Parathyroid adenoma (tissue), 2 donors: ENCODE measurements around the gene C1QTNF4.
"Not testable (repeated sequence)": the region's sequence is repeated elsewhere in the genome, so short reads cannot be mapped to it uniquely, and the experiment has no call there.

Source experiments
- H2AFZ ChIP-seq: fragments of 300-600 bp; sonication (generic); one replicate; pipeline ENCODE4 v1.7.0; 2017; ENCODE audit warnings: antibody characterized with exemption, mild to moderate bottlenecking
- H3K27ac ChIP-seq: fragments of 300-600 bp; sonication (generic); one replicate; pipeline ENCODE4 v1.7.0; 2017
- H3K27me3 ChIP-seq: fragments of 300-600 bp; sonication (generic); one replicate; pipeline ENCODE4 v1.7.0; 2017; ENCODE audit warnings: low read length; ENCODE audit not compliant: control insufficient read depth, insufficient read depth
- H3K36me3 ChIP-seq: fragments of 300-600 bp; sonication (generic); one replicate; pipeline ENCODE4 v1.7.0; 2017; ENCODE audit warnings: low read length; ENCODE audit not compliant: control insufficient read depth, insufficient read depth
- H3K4me1 ChIP-seq: fragments of 300-600 bp; sonication (generic); one replicate; pipeline ENCODE4 v1.7.0; 2017; ENCODE audit warnings: control low read depth
- H3K4me2 ChIP-seq: fragments of 300-600 bp; sonication (generic); one replicate; pipeline ENCODE4 v1.7.0; 2017; ENCODE audit warnings: low read length
- H3K4me3 ChIP-seq: fragments of 300-600 bp; sonication (generic); one replicate; pipeline ENCODE4 v1.7.0; 2017; ENCODE audit warnings: low read depth, low read length
- H3K79me2 ChIP-seq: fragments of 300-600 bp; sonication (generic); one replicate; pipeline ENCODE4 v1.7.0; 2017; ENCODE audit warnings: control low read depth
- H3K9ac ChIP-seq: fragments of 300-600 bp; sonication (generic); one replicate; pipeline ENCODE4 v1.7.0; 2017; ENCODE audit warnings: mild to moderate bottlenecking
- H3K9me3 ChIP-seq: fragments of 300-600 bp; sonication (generic); one replicate; pipeline ENCODE4 v1.7.0; 2017; ENCODE audit warnings: low read length; ENCODE audit not compliant: control insufficient read depth
- TF ChIP-seq, protein P1 (sequence below): fragments of 300-600 bp; sonication (generic); IDR thresholded peaks from one replicate; pipeline ENCODE4 v1.7.0; 2017; ENCODE audit warnings: antibody characterized with exemption, mild to moderate bottlenecking
- donor health status: primary hyperparathyroidism.

C1QTNF4 gene

DNA sequence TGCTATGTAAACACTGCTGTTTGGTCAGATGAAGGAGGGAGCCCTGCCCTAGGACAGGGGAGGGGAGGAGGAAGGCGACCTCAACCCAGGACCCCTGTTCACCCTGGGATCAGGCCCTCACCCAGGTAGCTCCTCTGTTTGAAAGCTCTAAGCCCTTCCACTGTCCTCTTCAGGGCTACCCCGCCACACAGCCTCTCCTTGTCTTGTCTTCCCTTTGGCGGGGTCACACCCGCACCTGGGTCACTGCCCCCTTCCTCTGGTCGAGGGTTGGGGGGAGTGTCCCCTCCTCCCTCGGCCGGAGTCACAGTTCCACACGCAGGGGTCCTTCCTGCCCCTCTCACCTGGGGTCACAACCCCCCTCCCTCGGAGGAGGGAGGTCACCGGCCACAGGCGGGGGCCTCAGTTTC, 29.3 kb downstream of the C1QTNF4 start:
- Histone ChIP-seq H3K4me1 (no peaks in the 10 kb centered on the region), H3K27ac (peak overlapping the region; percentile 47), H3K79me2 (peaks cover 6% of the 10 kb centered on the region), H3K9me3 (no peaks in the 10 kb centered on the region), H3K4me2 (peak overlapping the region; percentile 80), H3K36me3 (no peaks in the 10 kb centered on the region), H3K9ac (no peak overlapping the region), H3K27me3 (no peaks in the 10 kb centered on the region), H3K4me3 (peak overlapping the region; percentile 63), H2AFZ (peak overlapping the region; percentile 81)
- TF ChIP-seq, protein P1, sequence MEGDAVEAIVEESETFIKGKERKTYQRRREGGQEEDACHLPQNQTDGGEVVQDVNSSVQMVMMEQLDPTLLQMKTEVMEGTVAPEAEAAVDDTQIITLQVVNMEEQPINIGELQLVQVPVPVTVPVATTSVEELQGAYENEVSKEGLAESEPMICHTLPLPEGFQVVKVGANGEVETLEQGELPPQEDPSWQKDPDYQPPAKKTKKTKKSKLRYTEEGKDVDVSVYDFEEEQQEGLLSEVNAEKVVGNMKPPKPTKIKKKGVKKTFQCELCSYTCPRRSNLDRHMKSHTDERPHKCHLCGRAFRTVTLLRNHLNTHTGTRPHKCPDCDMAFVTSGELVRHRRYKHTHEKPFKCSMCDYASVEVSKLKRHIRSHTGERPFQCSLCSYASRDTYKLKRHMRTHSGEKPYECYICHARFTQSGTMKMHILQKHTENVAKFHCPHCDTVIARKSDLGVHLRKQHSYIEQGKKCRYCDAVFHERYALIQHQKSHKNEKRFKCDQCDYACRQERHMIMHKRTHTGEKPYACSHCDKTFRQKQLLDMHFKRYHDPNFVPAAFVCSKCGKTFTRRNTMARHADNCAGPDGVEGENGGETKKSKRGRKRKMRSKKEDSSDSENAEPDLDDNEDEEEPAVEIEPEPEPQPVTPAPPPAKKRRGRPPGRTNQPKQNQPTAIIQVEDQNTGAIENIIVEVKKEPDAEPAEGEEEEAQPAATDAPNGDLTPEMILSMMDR, result no peak

DNA sequence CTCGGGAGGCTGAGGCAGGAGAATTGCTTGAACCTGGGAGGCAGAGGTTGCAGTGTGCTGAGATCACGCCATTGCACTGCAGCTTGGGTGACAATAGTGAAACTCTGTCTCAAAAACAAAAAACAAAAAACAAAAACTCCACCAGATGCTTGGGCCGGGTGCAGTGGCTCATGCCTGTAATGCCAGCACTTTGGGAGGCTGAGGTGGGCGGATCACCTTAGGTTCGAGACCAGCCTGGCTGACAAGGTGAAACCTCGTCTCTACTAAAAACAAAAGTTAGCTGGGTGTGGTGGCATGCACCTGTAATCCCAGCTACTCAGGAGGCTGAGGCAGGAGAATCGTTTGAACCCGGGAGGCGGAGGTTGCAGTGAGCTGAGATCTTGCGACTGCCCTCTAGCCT, 29.8 kb downstream of the C1QTNF4 start:
- not testable (repeated sequence) for H3K4me3 ChIP-seq, H3K4me2 ChIP-seq, H3K9ac ChIP-seq, H3K9me3 ChIP-seq, H3K4me1 ChIP-seq, H2AFZ ChIP-seq, H3K27me3 ChIP-seq, H3K79me2 ChIP-seq, H3K27ac ChIP-seq, H3K36me3 ChIP-seq

DNA sequence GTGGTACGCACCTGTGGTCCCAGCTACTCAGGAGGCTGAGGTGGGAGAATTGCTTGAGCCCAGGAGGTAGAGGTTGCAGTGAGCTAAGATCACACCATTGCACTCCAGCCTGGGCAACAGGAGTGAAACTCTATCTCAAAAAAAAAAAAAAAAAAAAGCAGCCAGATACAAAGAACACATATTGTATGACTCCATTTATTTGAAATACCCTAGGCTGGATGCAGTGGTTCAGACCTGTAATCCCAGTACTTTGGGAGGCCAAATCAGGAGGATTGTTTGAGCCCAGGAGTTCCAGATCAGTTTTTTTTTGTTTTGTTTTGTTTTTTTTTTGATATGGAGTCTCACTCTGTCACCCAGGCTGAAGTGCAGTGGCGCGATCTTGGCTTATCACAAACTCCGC, 31.8 kb downstream of the C1QTNF4 start:
- H3K27ac ChIP-seq, H3K4me2 ChIP-seq, H3K9ac ChIP-seq, H3K79me2 ChIP-seq, H2AFZ ChIP-seq, H3K4me3 ChIP-seq, H3K36me3 ChIP-seq, H3K4me1 ChIP-seq, H3K27me3 ChIP-seq, H3K9me3 ChIP-seq: not testable (repeated sequence)

DNA sequence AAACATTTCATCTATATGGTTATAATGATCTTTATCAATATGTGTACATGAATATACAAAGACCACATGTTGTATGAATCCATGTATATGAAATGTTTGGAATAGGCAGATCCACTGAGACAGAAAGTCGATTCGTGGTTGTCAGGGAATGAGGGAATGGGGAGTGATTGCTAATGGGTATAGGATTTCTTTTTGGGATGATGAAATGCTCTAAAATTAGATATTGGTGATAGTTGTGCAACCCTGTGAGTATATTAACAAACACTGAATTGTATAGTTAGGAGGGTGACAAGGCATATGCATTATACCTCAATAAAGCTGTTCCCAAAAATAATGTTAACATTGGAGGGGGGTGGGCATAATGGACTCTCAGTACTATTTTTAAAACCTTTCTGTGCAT, 33.8 kb downstream of the C1QTNF4 start:
- Histone ChIP-seq H3K9me3 (no peaks in the 10 kb centered on the region), H3K79me2 (no peaks in the 10 kb centered on the region), H3K4me3 (no peak overlapping the region), H3K27ac (no peak overlapping the region), H3K36me3 (no peaks in the 10 kb centered on the region), H3K9ac (no peak overlapping the region), H3K4me1 (no peaks in the 10 kb centered on the region), H3K4me2 (no peak overlapping the region), H3K27me3 (no peaks in the 10 kb centered on the region), H2AFZ (no peak overlapping the region)
- TF ChIP-seq, protein P1, result no peak

DNA sequence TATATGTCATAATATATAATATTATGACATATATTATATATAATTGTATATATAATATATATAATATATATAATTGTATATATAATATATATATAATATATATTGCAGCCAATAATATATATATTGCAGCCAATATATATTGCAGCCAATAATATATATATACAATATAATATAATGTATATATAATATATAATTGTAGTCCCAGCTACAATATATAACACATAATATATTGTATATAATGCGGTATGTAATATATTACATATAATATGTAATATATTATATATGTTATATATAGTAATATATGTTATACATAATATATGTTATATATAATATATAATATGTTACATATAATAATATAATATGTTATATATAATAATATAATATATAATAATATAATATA, 35.5 kb downstream of the C1QTNF4 start:
- H3K4me2 ChIP-seq, result no peak overlapping the region
- no peaks in the 10 kb centered on the region for H3K36me3 ChIP-seq
- H2AFZ ChIP-seq, result no peak overlapping the region
- H3K4me3 ChIP-seq, result no peak overlapping the region
- TF ChIP-seq, protein P1, result no peak
- H3K9ac ChIP-seq, result no peak overlapping the region
- H3K4me1 ChIP-seq, result no peaks in the 10 kb centered on the region
- no peaks in the 10 kb centered on the region for H3K79me2 ChIP-seq
- H3K9me3 ChIP-seq, result no peaks in the 10 kb centered on the region
- no peak overlapping the region for H3K27ac ChIP-seq
- no peaks in the 10 kb centered on the region for H3K27me3 ChIP-seq

DNA sequence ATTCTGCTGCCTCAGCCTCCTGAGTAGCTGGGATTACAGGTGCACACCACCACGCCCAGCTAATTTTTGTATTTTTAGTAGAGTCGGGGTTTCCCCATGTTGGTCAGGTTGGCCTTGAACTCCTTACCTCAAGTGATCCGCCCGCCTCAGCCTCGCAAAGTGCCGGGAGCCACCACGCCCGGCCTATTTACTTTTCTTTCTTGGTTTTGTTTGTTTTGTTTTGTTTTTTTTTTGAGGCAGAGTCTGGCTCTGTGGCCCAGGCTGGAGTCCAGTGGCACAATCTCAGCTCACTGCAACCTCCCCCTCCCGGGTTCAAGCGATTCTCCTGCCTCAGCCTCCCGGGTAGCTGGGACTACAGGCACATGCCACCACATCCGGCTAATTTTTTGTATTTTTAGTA, 37.2 kb downstream of the C1QTNF4 start:
- not testable (repeated sequence) for H3K9ac ChIP-seq

More for the DNA sequence above, 37.2 kb downstream of the C1QTNF4 start:
- H3K4me1 ChIP-seq, H3K9me3 ChIP-seq, H3K27me3 ChIP-seq, H3K4me2 ChIP-seq, H3K79me2 ChIP-seq, H2AFZ ChIP-seq, H3K27ac ChIP-seq, H3K36me3 ChIP-seq, H3K4me3 ChIP-seq: not testable (repeated sequence)
